Natural killer cell (primary cell): Measurements from ENCODE around the gene MYO16. TPM values are rescaled to one million over a fixed set of nuclear protein-coding genes. Genes with fewer than 3 reads are reported as not detected.

Experiments
- ATAC-seq, 3 donors: fragments of 150-1000 bp in 2 of 3; fragments of 200-7000 bp in 1 of 3; cut with Tn5 transposase; 1 replicate in 1 of 3; 2 replicates in 2 of 3; pipeline ENCODE4 v1.10.0; 2021; ENCODE audit warnings: mild to moderate bottlenecking in 2 of 3, moderate library complexity in 2 of 3
- DNase-seq, 2 donors: peaks; one replicate each; pipeline versions ENCODE4 v3.0.0 to v3.0.0-alpha.2; 2013 to 2021; ENCODE audit warnings: mixed read lengths in 1 of 2
- H3K27ac ChIP-seq: one replicate; pipeline ENCODE4 v1.5.1; 2013; ENCODE audit warnings: mild to moderate bottlenecking, low read length
- H3K27me3 ChIP-seq: one replicate; pipeline ENCODE4 v1.6.1; 2013; ENCODE audit warnings: low read length; ENCODE audit not compliant: control insufficient read depth, insufficient read depth
- H3K36me3 ChIP-seq: one replicate; pipeline ENCODE4 v1.6.1; 2013; ENCODE audit warnings: low read length; ENCODE audit not compliant: control insufficient read depth, insufficient read depth
- H3K4me1 ChIP-seq: one replicate; pipeline ENCODE4 v1.6.1; 2013; ENCODE audit warnings: low read length; ENCODE audit not compliant: control insufficient read depth, insufficient read depth
- H3K4me3 ChIP-seq: one replicate; pipeline ENCODE4 v1.5.1; 2013; ENCODE audit warnings: low read length
- H3K9me3 ChIP-seq: one replicate; pipeline ENCODE4 v1.6.1; 2013; ENCODE audit warnings: low read length; ENCODE audit not compliant: control insufficient read depth, insufficient read depth
- H3K27ac Mint-ChIP-seq, 2 donors: one replicate each; pipeline ENCODE4 v1.8.0; 2022; ENCODE audit warnings: mild to moderate bottlenecking in 2 of 2, mixed read lengths in 2 of 2, moderate library complexity in 1 of 2
- H3K27me3 Mint-ChIP-seq, 2 donors: one replicate each; pipeline ENCODE4 v1.8.0; 2022; ENCODE audit warnings: low read depth in 2 of 2, mixed read lengths in 2 of 2
- H3K36me3 Mint-ChIP-seq: one replicate; pipeline ENCODE4 v1.8.0; 2022; ENCODE audit warnings: mixed read lengths
- H3K4me1 Mint-ChIP-seq, 2 donors: one replicate each; pipeline ENCODE4 v1.8.0; 2022; ENCODE audit warnings: mixed read lengths in 2 of 2
- H3K4me3 Mint-ChIP-seq: one replicate; pipeline ENCODE4 v1.8.0; 2022; ENCODE audit warnings: mild to moderate bottlenecking, moderate library complexity, mixed read lengths
- H3K9me3 Mint-ChIP-seq, 2 donors: one replicate each; pipeline ENCODE4 v1.8.0; 2022; ENCODE audit warnings: mixed read lengths in 2 of 2
- CTCF ChIP-seq: fragments of 200-600 bp; IDR thresholded peaks from one replicate; pipeline ENCODE4 v1.8.0; 2022; ENCODE audit warnings: antibody characterized with exemption
- WGBS: methylation state at CpG from one replicate; pipeline ENCODE4 v1.1.7; 2013; ENCODE audit warnings: missing lambda C conversion rate; ENCODE audit not compliant: insufficient coverage; 5-methylcytosine and 5-hydroxymethylcytosine counted together
- intact Hi-C: fragments of 100-400 bp; cut with micrococcal nuclease; formaldehyde crosslinking; loops from one replicate; pipeline ENCODE4 v1.14.2; 2022
- total RNA-seq, 4 donors: library from RNA; stranded (reverse); fragments of 120-200 nt in 1 of 4; gene quantifications; one replicate each; pipeline versions ENCODE4 v1.2.3 to v1.2.4, GENCODE V29; 2013 to 2022

The MYO16 gene
- total RNA-seq, 3 donors from 2014 or later (not counting 1 experiment from before 2014, with no cell fraction given): 0.28 TPM; not detected in 2

- H3K4me1 ChIP-seq: no peaks in the 10 kb centered on the region
- Mint-ChIP-seq H3K27me3 (peaks cover 21 to 37% of the 10 kb centered on the region in 2 donors), H3K9me3 (no peaks in the 10 kb centered on the region), H3K27ac (no peak overlapping the region), H3K4me1 (no peaks in the 10 kb centered on the region), H3K4me3 (no peak overlapping the region), H3K36me3 (no peaks in the 10 kb centered on the region)
- no peaks in the 10 kb centered on the region for H3K27me3 ChIP-seq
- DNase-seq (no peak), ATAC-seq (no peak)
- H3K27ac ChIP-seq: no peak overlapping the region
- no peak overlapping the region for H3K4me3 ChIP-seq
- TF ChIP-seq CTCF: no peak
- intact Hi-C loops: no loop called here
- WGBS: 21% methylated on average over 97 of the region's 97 CpGs
- no peaks in the 10 kb centered on the region for H3K9me3 ChIP-seq
- H3K36me3 ChIP-seq: no peaks in the 10 kb centered on the region
These were observed 511.3 kb downstream of the MYO16 start for GRCh38 chr13:109140479-109141349.

- WGBS: 97% methylated on average over 14 of the region's 14 CpGs
- intact Hi-C loops: no loop called here
- peaks cover 22 to 37% of the 10 kb centered on the region in 2 donors for H3K27me3 Mint-ChIP-seq
These were observed 512.3 kb downstream of the MYO16 start for GRCh38 chr13:109141706-109142105.

DNA sequence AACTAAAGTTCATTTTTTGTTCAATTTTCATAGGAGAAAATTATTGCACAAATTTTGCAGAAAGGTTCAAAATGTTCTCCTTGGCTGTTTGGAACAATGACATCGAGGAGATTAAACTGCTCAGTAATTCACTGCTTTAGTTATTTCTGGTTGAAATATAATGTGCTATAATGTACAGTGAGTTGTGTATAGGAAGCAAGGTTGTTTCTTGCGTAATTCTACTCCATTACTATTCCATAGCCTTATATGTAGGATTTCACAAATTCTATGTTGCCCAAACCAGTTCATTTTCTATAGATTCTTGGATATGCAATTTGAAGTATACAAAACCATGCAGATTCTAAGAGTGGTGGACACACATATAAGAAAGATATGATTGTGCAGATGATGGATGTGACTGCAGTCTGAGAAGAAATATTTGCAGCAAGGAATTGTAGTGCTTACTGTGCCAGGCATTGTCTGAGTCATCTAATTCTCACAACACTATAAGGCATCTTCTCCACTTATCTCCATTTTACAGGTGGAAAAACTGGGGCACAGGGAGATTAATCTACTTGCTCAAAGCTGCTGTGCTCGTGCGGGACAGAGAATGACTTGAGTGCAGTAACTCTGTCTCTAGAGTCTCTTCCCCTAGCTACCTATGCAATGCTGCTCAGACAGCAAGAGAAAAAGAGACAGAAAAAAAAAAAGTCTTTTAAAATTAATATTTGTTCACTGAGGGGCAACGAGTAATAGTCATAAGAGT lies 515.5 kb downstream of the MYO16 start:
- Mint-ChIP-seq H3K4me3 (no peak overlapping the region), H3K9me3 (no peaks in the 10 kb centered on the region), H3K27me3 (peaks cover 20 to 43% of the 10 kb centered on the region in 2 donors), H3K4me1 (no peaks in the 10 kb centered on the region), H3K36me3 (no peaks in the 10 kb centered on the region), H3K27ac (no peak overlapping the region)
- Histone ChIP-seq H3K4me1 (no peaks in the 10 kb centered on the region), H3K9me3 (no peaks in the 10 kb centered on the region), H3K27ac (no peak overlapping the region), H3K4me3 (no peak overlapping the region), H3K27me3 (no peaks in the 10 kb centered on the region), H3K36me3 (no peaks in the 10 kb centered on the region)
- DNase-seq (no peak), ATAC-seq (no peak)
- intact Hi-C loops: loop anchor here (2.0 kb wide), 1 partner anchor 646 kb away; no protein-coding TSS in a partner anchor
- no peak for TF ChIP-seq CTCF
- 88% methylated on average over 3 of the region's 5 CpGs for WGBS

More at GRCh38 chr13:109141706-109142105, 512.3 kb downstream of the MYO16 start:
- Mint-ChIP-seq H3K9me3 (no peaks in the 10 kb centered on the region), H3K4me3 (no peak overlapping the region), H3K27ac (no peak overlapping the region), H3K36me3 (no peaks in the 10 kb centered on the region), H3K4me1 (no peaks in the 10 kb centered on the region)
- ATAC-seq: no peak
- DNase-seq: no peak
- no peak overlapping the region for H3K27ac ChIP-seq
- H3K27me3 ChIP-seq: no peaks in the 10 kb centered on the region
- H3K4me1 ChIP-seq: no peaks in the 10 kb centered on the region
- TF ChIP-seq CTCF: no peak
- H3K36me3 ChIP-seq: no peaks in the 10 kb centered on the region
- H3K4me3 ChIP-seq: no peak overlapping the region
- H3K9me3 ChIP-seq: no peaks in the 10 kb centered on the region
